Measurements from ENCODE around the gene OR9I1.

- no peak for TF ChIP-seq CTCF (IDR thresholded peaks at IDR 0.05)
- no peak for TF ChIP-seq POLR2A (IDR thresholded peaks at IDR 0.05)
Measured at GRCh38 chr11:58164389-58164788, 39.1 kb upstream of the OR9I1 start.
